ENCODE measurements around the gene IMPA2. TPM values are rescaled to one million over a fixed set of nuclear protein-coding genes. Genes with fewer than 3 reads are reported as not detected.

Gene IMPA2
- total and polyA plus RNA-seq, 2 of the 13 experiments (the other 11 are each of a cell fraction or from before 2014, with no cell fraction given), result 37.8 to 71.8 TPM

GRCh38 chr18:12038639-12039539, 57.6 kb downstream of the IMPA2 start (continued):
- TF ChIP-seq TERF1 (CRISPR knock-in tag; IDR thresholded peaks at IDR 0.05) (no peak), ZNF251 (CRISPR knock-in tag; IDR thresholded peaks at IDR 0.05) (no peak), SAFB2 (CRISPR knock-in tag; IDR thresholded peaks at IDR 0.05; ENCODE audit: borderline replicate concordance, low read depth) (no peak), ZNF609 (CRISPR knock-in tag; IDR thresholded peaks at IDR 0.05; ENCODE audit: borderline replicate concordance) (peak; percentile 63; the same call in 1 of the 2 replicates), FOXA1 (IDR thresholded peaks at IDR 0.05) (no peak), FOXA1 (CRISPR knock-in tag; IDR thresholded peaks at IDR 0.05) (0 out of 2 replicates have a peak, but pooled peaks have one; percentile 27), HINFP (CRISPR knock-in tag; IDR thresholded peaks at IDR 0.05; ENCODE audit: low read depth) (peak; percentile 62), MYC (CRISPR knock-in tag; IDR thresholded peaks at IDR 0.05; ENCODE audit: borderline replicate concordance) (peak; percentile 79), GZF1 (CRISPR knock-in tag; IDR thresholded peaks at IDR 0.05) (peak; percentile 93; the same call in 1 of the 2 replicates)
- TF ChIP-seq, protein P1, sequence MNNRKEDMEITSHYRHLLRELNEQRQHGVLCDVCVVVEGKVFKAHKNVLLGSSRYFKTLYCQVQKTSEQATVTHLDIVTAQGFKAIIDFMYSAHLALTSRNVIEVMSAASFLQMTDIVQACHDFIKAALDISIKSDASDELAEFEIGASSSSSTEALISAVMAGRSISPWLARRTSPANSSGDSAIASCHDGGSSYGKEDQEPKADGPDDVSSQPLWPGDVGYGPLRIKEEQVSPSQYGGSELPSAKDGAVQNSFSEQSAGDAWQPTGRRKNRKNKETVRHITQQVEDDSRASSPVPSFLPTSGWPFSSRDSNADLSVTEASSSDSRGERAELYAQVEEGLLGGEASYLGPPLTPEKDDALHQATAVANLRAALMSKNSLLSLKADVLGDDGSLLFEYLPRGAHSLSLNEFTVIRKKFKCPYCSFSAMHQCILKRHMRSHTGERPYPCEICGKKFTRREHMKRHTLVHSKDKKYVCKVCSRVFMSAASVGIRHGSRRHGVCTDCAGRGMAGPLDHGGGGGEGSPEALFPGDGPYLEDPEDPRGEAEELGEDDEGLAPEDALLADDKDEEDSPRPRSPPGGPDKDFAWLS (CRISPR knock-in tag; IDR thresholded peaks at IDR 0.05; ENCODE audit: borderline replicate concordance), result peak; percentile 41; the same call in 1 of the 2 replicates
- TF ChIP-seq, protein P2, sequence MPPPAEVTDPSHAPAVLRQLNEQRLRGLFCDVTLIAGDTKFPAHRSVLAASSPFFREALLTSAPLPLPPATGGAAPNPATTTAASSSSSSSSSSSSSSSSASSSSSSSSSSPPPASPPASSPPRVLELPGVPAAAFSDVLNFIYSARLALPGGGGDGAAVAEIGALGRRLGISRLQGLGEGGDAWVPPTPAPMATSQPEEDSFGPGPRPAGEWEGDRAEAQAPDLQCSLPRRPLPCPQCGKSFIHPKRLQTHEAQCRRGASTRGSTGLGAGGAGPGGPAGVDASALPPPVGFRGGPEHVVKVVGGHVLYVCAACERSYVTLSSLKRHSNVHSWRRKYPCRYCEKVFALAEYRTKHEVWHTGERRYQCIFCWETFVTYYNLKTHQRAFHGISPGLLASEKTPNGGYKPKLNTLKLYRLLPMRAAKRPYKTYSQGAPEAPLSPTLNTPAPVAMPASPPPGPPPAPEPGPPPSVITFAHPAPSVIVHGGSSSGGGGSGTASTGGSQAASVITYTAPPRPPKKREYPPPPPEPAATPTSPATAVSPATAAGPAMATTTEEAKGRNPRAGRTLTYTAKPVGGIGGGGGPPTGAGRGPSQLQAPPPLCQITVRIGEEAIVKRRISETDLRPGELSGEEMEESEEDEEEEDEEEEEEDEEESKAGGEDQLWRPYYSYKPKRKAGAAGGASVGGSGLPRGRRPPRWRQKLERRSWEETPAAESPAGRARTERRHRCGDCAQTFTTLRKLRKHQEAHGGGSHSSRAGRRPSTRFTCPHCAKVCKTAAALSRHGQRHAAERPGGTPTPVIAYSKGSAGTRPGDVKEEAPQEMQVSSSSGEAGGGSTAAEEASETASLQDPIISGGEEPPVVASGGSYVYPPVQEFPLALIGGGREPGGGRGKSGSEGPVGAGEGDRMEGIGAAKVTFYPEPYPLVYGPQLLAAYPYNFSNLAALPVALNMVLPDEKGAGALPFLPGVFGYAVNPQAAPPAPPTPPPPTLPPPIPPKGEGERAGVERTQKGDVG (CRISPR knock-in tag; IDR thresholded peaks at IDR 0.05; ENCODE audit: borderline replicate concordance), result 0 out of 2 replicates have a peak, but pooled peaks have one; percentile 80

Data from HepG2 (cell line).